Endothelial cell of umbilical vein (primary cell): ENCODE data around the gene SUN3. TPM values are rescaled to one million over a fixed set of nuclear protein-coding genes. Genes with fewer than 3 reads are reported as not detected.

ENCODE experiments used
- BruUV-seq: library from RNA; stranded (reverse); fragments of 400-500 nt; replicated peaks from 2 replicates; lab custom pipeline; 2021; lab: Mats Ljungman, UMichigan
- CTCF ChIA-PET: fragments of 300-600, 350-600 bp; sonication (Branson Sonifier 250); formaldehyde crosslinking; loops from one replicate; lab custom pipeline; 2021; ENCODE audit warnings: antibody characterized with exemption, inconsistent platforms; lab: Charles Lee
- POLR2A ChIA-PET: fragments of 300-600, 350-600 bp; sonication (Branson Sonifier 250); formaldehyde crosslinking; loops from one replicate; lab custom pipeline; 2021; ENCODE audit warnings: antibody characterized with exemption, inconsistent platforms; lab: Charles Lee
- DNase-seq: peaks from one replicate; pipeline ENCODE4 v3.0.0-alpha.2; 2011; ENCODE audit warnings: low read depth, low spot score
- FAIRE-seq: peaks from 2 replicates; lab custom pipeline; 2011; peaks lifted over from hg19 to GRCh38; lab: Jason Lieb, UNC
- H2AFZ ChIP-seq: 2 replicates; pipeline ENCODE4 v1.6.0; 2012; ENCODE audit warnings: low read depth, low read length, control low read depth, inconsistent platforms
- H3K27ac ChIP-seq: 2 replicates; pipeline ENCODE4 v1.5.1; 2011; ENCODE audit warnings: low read depth, mild to moderate bottlenecking, control low read depth, low read length, moderate library complexity; ENCODE audit not compliant: insufficient read depth
- H3K27me3 ChIP-seq, 2 experiments: 2 replicates each; pipeline versions ENCODE4 v1.6.0 to v1.6.1; 2011; ENCODE audit warnings: low read length in 2 of 2, mixed read lengths in 1 of 2; ENCODE audit not compliant: control insufficient read depth in 2 of 2, insufficient read depth in 2 of 2
- H3K36me3 ChIP-seq, 2 experiments: 2 replicates in 1 of 2; 3 replicates in 1 of 2; pipeline ENCODE4 v1.5.1; 2011; ENCODE audit warnings: low read length in 2 of 2, mild to moderate bottlenecking in 1 of 2, moderate library complexity in 1 of 2; ENCODE audit not compliant: control insufficient read depth in 2 of 2, insufficient read depth in 2 of 2; ENCODE audit errors: extremely low read depth in 1 of 2
- H3K4me1 ChIP-seq: 3 replicates; pipeline ENCODE4 v1.5.1; 2011; ENCODE audit warnings: mild to moderate bottlenecking, low read length; ENCODE audit not compliant: control insufficient read depth, insufficient read depth; ENCODE audit errors: extremely low read depth
- H3K4me2 ChIP-seq: 2 replicates; pipeline ENCODE4 v1.6.1; 2011; ENCODE audit warnings: low read length, control low read depth, mixed read lengths; ENCODE audit not compliant: insufficient read depth
- H3K4me3 ChIP-seq, 3 experiments: fragments of 200-600 bp in 1 of 3; sonication (generic), shearing (Covaris generic) in 1 of 3; replicated peaks in 1 of 3; 2 replicates each; pipeline ENCODE4 v1.5.1; 2011 to 2016; ENCODE audit warnings: control low read depth in 3 of 3, low read length in 3 of 3, mild to moderate bottlenecking in 2 of 3, inconsistent platforms in 1 of 3, low read depth in 1 of 3, moderate library complexity in 1 of 3; ENCODE audit not compliant: insufficient read depth in 1 of 3
- H3K79me2 ChIP-seq: 2 replicates; pipeline ENCODE4 v1.6.0; 2012; ENCODE audit warnings: low read length, inconsistent platforms; ENCODE audit not compliant: control insufficient read depth, insufficient read depth
- H3K9ac ChIP-seq: replicated peaks from 2 replicates; pipeline ENCODE3; 2011; ENCODE audit warnings: low read length, control low read depth; ENCODE audit not compliant: insufficient read depth; ENCODE audit errors: extremely low read depth
- H3K9me1 ChIP-seq: replicated peaks from 3 replicates; pipeline ENCODE4 v1.6.0; 2011; ENCODE audit warnings: mild to moderate bottlenecking, low read length; ENCODE audit not compliant: control insufficient read depth, insufficient read depth; ENCODE audit errors: extremely low read depth
- H3K9me3 ChIP-seq: replicated peaks from 2 replicates; pipeline ENCODE4 v1.5.1; 2012; ENCODE audit warnings: low read length, inconsistent platforms; ENCODE audit not compliant: control insufficient read depth, insufficient read depth
- H4K20me1 ChIP-seq: replicated peaks from 2 replicates; pipeline ENCODE3; 2011; ENCODE audit warnings: mild to moderate bottlenecking, low read length; ENCODE audit not compliant: control insufficient read depth, insufficient read depth; ENCODE audit errors: extremely low read depth
- EZH2 ChIP-seq: IDR thresholded peaks from 2 replicates; pipeline ENCODE4 v1.6.1; 2012; ENCODE audit warnings: borderline replicate concordance, low read depth, mild to moderate bottlenecking, moderate library complexity, low read length, inconsistent platforms; ENCODE audit not compliant: severe bottlenecking
- GATA2 ChIP-seq: IDR thresholded peaks from 2 replicates; pipeline ENCODE4 v1.7.0; 2011; ENCODE audit warnings: low read depth, mild to moderate bottlenecking, moderate library complexity, mixed read lengths, low read length; ENCODE audit not compliant: insufficient read length, insufficient read depth
- JUN ChIP-seq: IDR thresholded peaks from 2 replicates; pipeline ENCODE4 v1.6.1; 2011; ENCODE audit warnings: borderline replicate concordance, low read depth; ENCODE audit not compliant: insufficient read length, insufficient read depth
- MYC ChIP-seq: IDR thresholded peaks from one replicate; pipeline ENCODE4 v1.6.1; 2011; ENCODE audit warnings: mild to moderate bottlenecking, low read depth, low read length
- POLR2A ChIP-seq: IDR thresholded peaks from 2 replicates; pipeline ENCODE4 v1.6.1; 2012; ENCODE audit warnings: low read depth, mild to moderate bottlenecking, control low read depth, low read length
- dilution Hi-C: fragments of 300-500 bp; cut with MboI; formaldehyde crosslinking; loops from one replicate; pipeline ENCODE4 v1.15.0; 2019; ENCODE audit warnings: low sequenced_read_pairs; ENCODE audit not compliant: extremely low pct_ligation_motif_present
- intact Hi-C: fragments of 100-400 bp; cut with micrococcal nuclease; formaldehyde crosslinking; loops from one replicate; pipeline ENCODE4 v1.10.0; 2022
- polyA plus RNA-seq, 4 experiments: library from polyadenylated mRNA; depleted of rRNA in 3 of 4; stranded (reverse) in 3 of 4; unstranded in 1 of 4; fragments of >200 nt; gene quantifications; 2 replicates each; pipeline versions ENCODE4 v1.2.1 to v1.2.3, GENCODE V29; 2011 to 2012; ENCODE audit warnings: missing spikeins in 1 of 4
- total RNA-seq: library from RNA; stranded (reverse); gene quantifications from 2 replicates; pipeline ENCODE4 v1.2.3, GENCODE V29; 2021
- TF ChIP-seq, protein P1 (sequence below): IDR thresholded peaks from 2 replicates; pipeline ENCODE4 v1.6.1; 2011; ENCODE audit not compliant: insufficient read depth, insufficient read length
- TF ChIP-seq, protein P2 (sequence below), 2 donors: IDR thresholded peaks; 1 replicate in 1 of 2; 2 replicates in 1 of 2; pipeline ENCODE4 v1.5.1; 2011; ENCODE audit warnings: low read length in 2 of 2, mild to moderate bottlenecking in 2 of 2, moderate library complexity in 2 of 2, control low read depth in 1 of 2, inconsistent platforms in 1 of 2, low read depth in 1 of 2; ENCODE audit not compliant: insufficient read depth in 1 of 2; ENCODE audit errors: extremely low read depth in 1 of 2

The SUN3 gene
- total and polyA plus RNA-seq, 2 donors (not counting 3 experiments of a cell fraction or from before 2014, with no cell fraction given) = not detected

DNA sequence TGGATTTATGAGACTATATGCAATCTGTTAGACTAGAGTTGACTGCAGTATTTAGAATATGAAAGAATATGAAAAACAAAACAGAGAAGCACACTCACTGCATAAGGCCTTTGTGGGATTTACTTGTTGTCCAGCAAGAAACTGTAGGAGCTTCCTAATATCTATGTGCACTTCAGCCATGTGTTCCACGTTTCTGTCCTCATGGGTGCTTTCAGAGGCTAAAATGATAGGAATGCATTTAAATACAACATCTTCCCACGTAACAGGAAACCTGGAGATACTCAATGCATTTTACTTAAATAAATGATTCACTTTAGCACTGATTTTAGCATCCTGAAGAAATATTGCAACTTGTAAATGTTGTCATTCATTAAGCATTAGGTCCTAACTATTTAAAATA, 61.2 kb downstream of the SUN3 start:
- no peak overlapping the region for H3K4me3 ChIP-seq
- DNase-seq = no peak
- H3K9ac ChIP-seq = no peak overlapping the region
- no TSS peak for BruUV-seq
- no peaks in the 10 kb centered on the region for H3K9me1 ChIP-seq
- no peak for TF ChIP-seq EZH2
- TF ChIP-seq, protein P1, sequence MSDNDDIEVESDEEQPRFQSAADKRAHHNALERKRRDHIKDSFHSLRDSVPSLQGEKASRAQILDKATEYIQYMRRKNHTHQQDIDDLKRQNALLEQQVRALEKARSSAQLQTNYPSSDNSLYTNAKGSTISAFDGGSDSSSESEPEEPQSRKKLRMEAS = no peak
- TF ChIP-seq, protein P2, sequence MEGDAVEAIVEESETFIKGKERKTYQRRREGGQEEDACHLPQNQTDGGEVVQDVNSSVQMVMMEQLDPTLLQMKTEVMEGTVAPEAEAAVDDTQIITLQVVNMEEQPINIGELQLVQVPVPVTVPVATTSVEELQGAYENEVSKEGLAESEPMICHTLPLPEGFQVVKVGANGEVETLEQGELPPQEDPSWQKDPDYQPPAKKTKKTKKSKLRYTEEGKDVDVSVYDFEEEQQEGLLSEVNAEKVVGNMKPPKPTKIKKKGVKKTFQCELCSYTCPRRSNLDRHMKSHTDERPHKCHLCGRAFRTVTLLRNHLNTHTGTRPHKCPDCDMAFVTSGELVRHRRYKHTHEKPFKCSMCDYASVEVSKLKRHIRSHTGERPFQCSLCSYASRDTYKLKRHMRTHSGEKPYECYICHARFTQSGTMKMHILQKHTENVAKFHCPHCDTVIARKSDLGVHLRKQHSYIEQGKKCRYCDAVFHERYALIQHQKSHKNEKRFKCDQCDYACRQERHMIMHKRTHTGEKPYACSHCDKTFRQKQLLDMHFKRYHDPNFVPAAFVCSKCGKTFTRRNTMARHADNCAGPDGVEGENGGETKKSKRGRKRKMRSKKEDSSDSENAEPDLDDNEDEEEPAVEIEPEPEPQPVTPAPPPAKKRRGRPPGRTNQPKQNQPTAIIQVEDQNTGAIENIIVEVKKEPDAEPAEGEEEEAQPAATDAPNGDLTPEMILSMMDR (IDR thresholded peaks at IDR 0.05; ENCODE audit: extremely low read depth in 1 of 2, insufficient read depth in 1 of 2, low read depth in 1 of 2, low read length in 2 of 2) = no peak
- TF ChIP-seq JUN = no peak
- TF ChIP-seq POLR2A = no peak
- no peak for TF ChIP-seq GATA2
- no peak for TF ChIP-seq MYC
- H3K36me3 ChIP-seq = peaks cover 35 to 40% of the 10 kb centered on the region in 2 experiments
- peaks cover 1% of the 10 kb centered on the region for H3K79me2 ChIP-seq
- H3K9me3 ChIP-seq = no peaks in the 10 kb centered on the region
- H3K27ac ChIP-seq = no peak overlapping the region
- FAIRE-seq = no peak
- intact Hi-C loops = no loop called here
- H3K27me3 ChIP-seq = no peaks in the 10 kb centered on the region
- ChIA-PET POLR2A (interaction anchor here (0.7 kb wide), 1 partner anchor 23 kb away, joined by 8 read pairs; no protein-coding TSS in a partner anchor), CTCF (interaction anchor here (1.0 to 9.6 kb wide), 2 partner anchors 11 to 19 kb away, joined by 3 to 371 read pairs; partner anchors contain the start of gene PKD1L1)
- H3K4me1 ChIP-seq = peaks cover 32% of the 10 kb centered on the region
- H4K20me1 ChIP-seq = no peaks in the 10 kb centered on the region
- no peak overlapping the region for H3K4me2 ChIP-seq
- no peak overlapping the region for H2AFZ ChIP-seq
- dilution Hi-C loops = no loop called here
